SK-N-SH treated with all-trans-retinoic acid at 6 μM for 48 hours (cell line): ENCODE results near the gene TEAD4.

Source experiments
- ATAC-seq: fragments of 200-7000 bp; cut with Tn5 transposase; 3 replicates; pipeline ENCODE4 v1.9.1; 2020; ENCODE audit warnings: mild to moderate bottlenecking, moderate library complexity
- ARNTL ChIP-seq: fragments of 450-650 bp; formaldehyde crosslinking; IDR thresholded peaks from 2 replicates; pipeline ENCODE4 v1.5.0; 2020; ENCODE audit warnings: low read depth, mild to moderate bottlenecking, moderate library complexity, borderline replicate concordance
- BACH2 ChIP-seq: fragments of 250-450 bp; sonication (Bioruptor Pico); IDR thresholded peaks from 2 replicates; pipeline ENCODE4 v1.9.0; 2021; ENCODE audit warnings: mild to moderate bottlenecking, borderline replicate concordance
- CSDC2 ChIP-seq: fragments of 250-450 bp; sonication (Bioruptor Pico); IDR thresholded peaks from 2 replicates; pipeline ENCODE4 v1.5.0; 2020; ENCODE audit warnings: mild to moderate bottlenecking, moderate library complexity
- ESRRG ChIP-seq: fragments of 250-450 bp; sonication (Bioruptor Pico); IDR thresholded peaks from 2 replicates; pipeline ENCODE4 v1.6.1; 2021; ENCODE audit warnings: mild to moderate bottlenecking
- GLIS3 ChIP-seq: fragments of 250-450 bp; sonication (Bioruptor Pico); IDR thresholded peaks from 2 replicates; pipeline ENCODE4 v1.5.0; 2020; ENCODE audit warnings: mild to moderate bottlenecking, moderate library complexity
- ISL1 ChIP-seq: fragments of 250-450 bp; sonication (Bioruptor Pico); IDR thresholded peaks from 2 replicates; pipeline ENCODE4 v2.1.2; 2022; ENCODE audit warnings: mild to moderate bottlenecking, moderate library complexity
- OSR1 ChIP-seq: fragments of 250-450 bp; sonication (Bioruptor Pico); IDR thresholded peaks from 2 replicates; pipeline ENCODE4 v1.8.0; 2022; ENCODE audit warnings: moderate library complexity, mild to moderate bottlenecking, inconsistent platforms
- PPARA ChIP-seq: fragments of 250-450 bp; sonication (Bioruptor Pico); IDR thresholded peaks from 2 replicates; pipeline ENCODE4 v1.5.0; 2020; ENCODE audit warnings: mild to moderate bottlenecking, borderline replicate concordance
- RARB ChIP-seq: fragments of 250-450 bp; sonication (Bioruptor Pico); IDR thresholded peaks from 2 replicates; pipeline ENCODE4 v1.8.0; 2021; ENCODE audit warnings: mild to moderate bottlenecking, moderate library complexity
- SNAI2 ChIP-seq: fragments of 250-450 bp; sonication (Bioruptor Pico); IDR thresholded peaks from 2 replicates; pipeline ENCODE4 v1.5.0; 2020; ENCODE audit warnings: mild to moderate bottlenecking, moderate library complexity
- TCF4 ChIP-seq: fragments of 250-450 bp; sonication (Bioruptor Pico); IDR thresholded peaks from 2 replicates; pipeline ENCODE4 v1.8.0; 2021; ENCODE audit warnings: mild to moderate bottlenecking, moderate library complexity, borderline replicate concordance
- ZFP3 ChIP-seq: fragments of 250-450 bp; sonication (Bioruptor Pico); IDR thresholded peaks from 2 replicates; pipeline ENCODE4 v1.5.0; 2020; ENCODE audit warnings: mild to moderate bottlenecking, moderate library complexity
- ZFP30 ChIP-seq: fragments of 450-650 bp; formaldehyde crosslinking; IDR thresholded peaks from 2 replicates; pipeline ENCODE4 v1.5.0; 2022; ENCODE audit warnings: mild to moderate bottlenecking, moderate library complexity
- ZNF565 ChIP-seq: fragments of 450-650 bp; formaldehyde crosslinking; conservative IDR thresholded peaks from 2 replicates; pipeline ENCODE4 v1.5.0; 2020; ENCODE audit warnings: low read depth, mild to moderate bottlenecking, moderate library complexity
- ZNF70 ChIP-seq: fragments of 450-650 bp; formaldehyde crosslinking; IDR thresholded peaks from 2 replicates; pipeline ENCODE4 v1.5.0; 2020; ENCODE audit warnings: mild to moderate bottlenecking, moderate library complexity
- ZNF8 ChIP-seq: fragments of 450-650 bp; formaldehyde crosslinking; IDR thresholded peaks from 2 replicates; pipeline ENCODE4 v1.5.0; 2020; ENCODE audit warnings: mild to moderate bottlenecking, moderate library complexity
- TF ChIP-seq, protein P1 (sequence below): fragments of 250-450 bp; sonication (Bioruptor Pico); IDR thresholded peaks from 2 replicates; pipeline ENCODE4 v1.8.0; 2020; ENCODE audit warnings: mild to moderate bottlenecking, moderate library complexity, borderline replicate concordance
- TF ChIP-seq, protein P2 (sequence below): fragments of 250-450 bp; sonication (Bioruptor Pico); IDR thresholded peaks from 2 replicates; pipeline ENCODE4 v1.5.0; 2020; ENCODE audit warnings: mild to moderate bottlenecking, moderate library complexity
- TF ChIP-seq, protein P3 (sequence below): fragments of 250-450 bp; sonication (Bioruptor Pico); IDR thresholded peaks from 2 replicates; pipeline ENCODE4 v1.5.1; 2020; ENCODE audit warnings: low read depth, mild to moderate bottlenecking, moderate library complexity
- TF ChIP-seq, protein P4 (sequence below): fragments of 250-450 bp; sonication (Bioruptor Pico); IDR thresholded peaks from 2 replicates; pipeline ENCODE4 v1.8.0; 2021; ENCODE audit warnings: low read depth, mild to moderate bottlenecking, moderate library complexity, borderline replicate concordance
- TF ChIP-seq, protein P5 (sequence below): fragments of 250-450 bp; sonication (Bioruptor Pico); IDR thresholded peaks from 2 replicates; pipeline ENCODE4 v1.5.1; 2021; ENCODE audit warnings: mild to moderate bottlenecking, moderate library complexity

The TEAD4 gene

DNA sequence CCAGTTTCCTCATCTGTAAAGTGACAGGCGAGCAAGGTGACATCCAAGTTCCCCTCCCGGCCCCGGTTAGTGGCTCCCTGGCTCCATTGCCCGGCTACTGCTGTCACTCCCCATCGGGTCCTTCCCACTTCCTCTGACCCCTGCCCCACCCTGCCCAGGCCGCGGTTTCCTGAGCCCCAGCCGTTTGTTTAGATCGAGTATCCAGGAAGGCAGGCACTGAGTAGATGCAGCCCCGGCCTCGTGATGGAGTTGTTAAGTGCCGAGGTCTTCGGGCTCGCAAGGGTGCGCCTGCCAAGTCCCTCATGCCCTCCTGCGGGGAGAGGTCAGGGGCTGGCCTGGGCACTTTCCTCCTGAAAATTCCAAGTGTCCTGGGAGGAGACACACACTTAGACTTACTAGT, 55.4 kb downstream of the TEAD4 start:
- no peak for TF ChIP-seq ZFP3
- TF ChIP-seq, protein P1, sequence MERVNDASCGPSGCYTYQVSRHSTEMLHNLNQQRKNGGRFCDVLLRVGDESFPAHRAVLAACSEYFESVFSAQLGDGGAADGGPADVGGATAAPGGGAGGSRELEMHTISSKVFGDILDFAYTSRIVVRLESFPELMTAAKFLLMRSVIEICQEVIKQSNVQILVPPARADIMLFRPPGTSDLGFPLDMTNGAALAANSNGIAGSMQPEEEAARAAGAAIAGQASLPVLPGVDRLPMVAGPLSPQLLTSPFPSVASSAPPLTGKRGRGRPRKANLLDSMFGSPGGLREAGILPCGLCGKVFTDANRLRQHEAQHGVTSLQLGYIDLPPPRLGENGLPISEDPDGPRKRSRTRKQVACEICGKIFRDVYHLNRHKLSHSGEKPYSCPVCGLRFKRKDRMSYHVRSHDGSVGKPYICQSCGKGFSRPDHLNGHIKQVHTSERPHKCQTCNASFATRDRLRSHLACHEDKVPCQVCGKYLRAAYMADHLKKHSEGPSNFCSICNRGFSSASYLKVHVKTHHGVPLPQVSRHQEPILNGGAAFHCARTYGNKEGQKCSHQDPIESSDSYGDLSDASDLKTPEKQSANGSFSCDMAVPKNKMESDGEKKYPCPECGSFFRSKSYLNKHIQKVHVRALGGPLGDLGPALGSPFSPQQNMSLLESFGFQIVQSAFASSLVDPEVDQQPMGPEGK (CRISPR knock-in tag): no peak
- no peak for TF ChIP-seq ZNF70
- TF ChIP-seq RARB (CRISPR knock-in tag): no peak
- no peak for TF ChIP-seq PPARA (CRISPR knock-in tag)
- no peak for TF ChIP-seq SNAI2
- no peak for ATAC-seq

DNA sequence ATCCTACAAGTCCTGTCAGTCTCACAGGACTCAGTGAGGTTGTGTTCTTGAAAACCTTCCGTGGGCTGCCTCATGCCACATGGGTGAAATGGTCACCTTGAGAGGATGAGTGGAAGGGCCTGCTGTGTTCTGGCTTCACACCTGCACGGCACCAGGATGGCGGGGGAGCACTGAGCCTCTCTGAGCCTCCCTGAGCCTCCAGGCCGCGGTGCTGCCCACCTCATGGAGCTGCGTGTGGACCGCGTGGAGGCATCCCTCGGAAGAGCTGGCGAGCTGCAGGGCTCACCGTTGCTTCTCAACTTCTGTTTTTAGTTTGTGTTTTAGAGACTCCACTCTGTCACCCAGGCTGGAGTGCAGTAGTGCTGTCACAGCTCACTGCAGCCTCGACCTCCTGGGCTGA, 56.2 kb downstream of the TEAD4 start:
- TF ChIP-seq, protein P2, sequence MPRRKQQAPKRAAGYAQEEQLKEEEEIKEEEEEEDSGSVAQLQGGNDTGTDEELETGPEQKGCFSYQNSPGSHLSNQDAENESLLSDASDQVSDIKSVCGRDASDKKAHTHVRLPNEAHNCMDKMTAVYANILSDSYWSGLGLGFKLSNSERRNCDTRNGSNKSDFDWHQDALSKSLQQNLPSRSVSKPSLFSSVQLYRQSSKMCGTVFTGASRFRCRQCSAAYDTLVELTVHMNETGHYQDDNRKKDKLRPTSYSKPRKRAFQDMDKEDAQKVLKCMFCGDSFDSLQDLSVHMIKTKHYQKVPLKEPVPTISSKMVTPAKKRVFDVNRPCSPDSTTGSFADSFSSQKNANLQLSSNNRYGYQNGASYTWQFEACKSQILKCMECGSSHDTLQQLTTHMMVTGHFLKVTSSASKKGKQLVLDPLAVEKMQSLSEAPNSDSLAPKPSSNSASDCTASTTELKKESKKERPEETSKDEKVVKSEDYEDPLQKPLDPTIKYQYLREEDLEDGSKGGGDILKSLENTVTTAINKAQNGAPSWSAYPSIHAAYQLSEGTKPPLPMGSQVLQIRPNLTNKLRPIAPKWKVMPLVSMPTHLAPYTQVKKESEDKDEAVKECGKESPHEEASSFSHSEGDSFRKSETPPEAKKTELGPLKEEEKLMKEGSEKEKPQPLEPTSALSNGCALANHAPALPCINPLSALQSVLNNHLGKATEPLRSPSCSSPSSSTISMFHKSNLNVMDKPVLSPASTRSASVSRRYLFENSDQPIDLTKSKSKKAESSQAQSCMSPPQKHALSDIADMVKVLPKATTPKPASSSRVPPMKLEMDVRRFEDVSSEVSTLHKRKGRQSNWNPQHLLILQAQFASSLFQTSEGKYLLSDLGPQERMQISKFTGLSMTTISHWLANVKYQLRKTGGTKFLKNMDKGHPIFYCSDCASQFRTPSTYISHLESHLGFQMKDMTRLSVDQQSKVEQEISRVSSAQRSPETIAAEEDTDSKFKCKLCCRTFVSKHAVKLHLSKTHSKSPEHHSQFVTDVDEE (CRISPR knock-in tag): no peak
- no peak for TF ChIP-seq GLIS3 (CRISPR knock-in tag)
- no peak for TF ChIP-seq TCF4 (CRISPR knock-in tag)
- TF ChIP-seq, protein P3, sequence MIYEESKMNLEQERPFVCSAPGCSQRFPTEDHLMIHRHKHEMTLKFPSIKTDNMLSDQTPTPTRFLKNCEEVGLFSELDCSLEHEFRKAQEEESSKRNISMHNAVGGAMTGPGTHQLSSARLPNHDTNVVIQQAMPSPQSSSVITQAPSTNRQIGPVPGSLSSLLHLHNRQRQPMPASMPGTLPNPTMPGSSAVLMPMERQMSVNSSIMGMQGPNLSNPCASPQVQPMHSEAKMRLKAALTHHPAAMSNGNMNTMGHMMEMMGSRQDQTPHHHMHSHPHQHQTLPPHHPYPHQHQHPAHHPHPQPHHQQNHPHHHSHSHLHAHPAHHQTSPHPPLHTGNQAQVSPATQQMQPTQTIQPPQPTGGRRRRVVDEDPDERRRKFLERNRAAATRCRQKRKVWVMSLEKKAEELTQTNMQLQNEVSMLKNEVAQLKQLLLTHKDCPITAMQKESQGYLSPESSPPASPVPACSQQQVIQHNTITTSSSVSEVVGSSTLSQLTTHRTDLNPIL (CRISPR knock-in tag): no peak
- no peak for TF ChIP-seq ZNF8 (CRISPR knock-in tag)
- TF ChIP-seq, all 23 proteins: peak for 0
- ATAC-seq: no peak

DNA sequence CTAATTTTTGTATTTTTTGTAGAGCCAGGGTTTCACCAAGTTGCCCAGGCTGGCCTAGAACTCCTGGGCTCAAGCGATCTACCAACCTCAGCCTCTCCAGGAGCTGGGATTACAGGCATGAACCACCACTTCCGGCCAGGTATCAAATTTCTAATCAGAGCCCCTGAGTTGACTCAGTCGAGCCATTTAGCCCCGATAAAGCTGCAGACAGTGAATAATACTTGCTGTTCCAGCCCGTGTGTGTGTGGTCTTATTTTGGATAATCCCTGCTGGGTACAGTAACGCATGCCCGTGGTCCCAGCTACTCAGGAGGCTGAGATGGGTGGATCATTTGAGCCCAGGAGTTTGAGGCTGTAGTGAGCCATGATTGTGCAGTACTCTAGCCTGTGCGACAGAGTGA, 57.0 kb downstream of the TEAD4 start:
- TF ChIP-seq, protein P2 (CRISPR knock-in tag): no peak
- no peak for TF ChIP-seq TCF4 (CRISPR knock-in tag)
- TF ChIP-seq OSR1: no peak
- TF ChIP-seq ZNF565 (CRISPR knock-in tag): no peak
- no peak for TF ChIP-seq CSDC2 (CRISPR knock-in tag)
- no peak for TF ChIP-seq ZFP30
- TF ChIP-seq BACH2 (CRISPR knock-in tag): no peak
- TF ChIP-seq ESRRG (CRISPR knock-in tag): no peak
- TF ChIP-seq, protein P4, sequence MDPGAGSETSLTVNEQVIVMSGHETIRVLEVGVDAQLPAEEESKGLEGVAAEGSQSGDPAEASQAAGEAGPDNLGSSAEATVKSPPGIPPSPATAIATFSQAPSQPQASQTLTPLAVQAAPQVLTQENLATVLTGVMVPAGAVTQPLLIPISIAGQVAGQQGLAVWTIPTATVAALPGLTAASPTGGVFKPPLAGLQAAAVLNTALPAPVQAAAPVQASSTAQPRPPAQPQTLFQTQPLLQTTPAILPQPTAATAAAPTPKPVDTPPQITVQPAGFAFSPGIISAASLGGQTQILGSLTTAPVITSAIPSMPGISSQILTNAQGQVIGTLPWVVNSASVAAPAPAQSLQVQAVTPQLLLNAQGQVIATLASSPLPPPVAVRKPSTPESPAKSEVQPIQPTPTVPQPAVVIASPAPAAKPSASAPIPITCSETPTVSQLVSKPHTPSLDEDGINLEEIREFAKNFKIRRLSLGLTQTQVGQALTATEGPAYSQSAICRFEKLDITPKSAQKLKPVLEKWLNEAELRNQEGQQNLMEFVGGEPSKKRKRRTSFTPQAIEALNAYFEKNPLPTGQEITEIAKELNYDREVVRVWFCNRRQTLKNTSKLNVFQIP: no peak
- no peak for TF ChIP-seq ARNTL (CRISPR knock-in tag)
- no peak for TF ChIP-seq ISL1
- TF ChIP-seq, protein P5, sequence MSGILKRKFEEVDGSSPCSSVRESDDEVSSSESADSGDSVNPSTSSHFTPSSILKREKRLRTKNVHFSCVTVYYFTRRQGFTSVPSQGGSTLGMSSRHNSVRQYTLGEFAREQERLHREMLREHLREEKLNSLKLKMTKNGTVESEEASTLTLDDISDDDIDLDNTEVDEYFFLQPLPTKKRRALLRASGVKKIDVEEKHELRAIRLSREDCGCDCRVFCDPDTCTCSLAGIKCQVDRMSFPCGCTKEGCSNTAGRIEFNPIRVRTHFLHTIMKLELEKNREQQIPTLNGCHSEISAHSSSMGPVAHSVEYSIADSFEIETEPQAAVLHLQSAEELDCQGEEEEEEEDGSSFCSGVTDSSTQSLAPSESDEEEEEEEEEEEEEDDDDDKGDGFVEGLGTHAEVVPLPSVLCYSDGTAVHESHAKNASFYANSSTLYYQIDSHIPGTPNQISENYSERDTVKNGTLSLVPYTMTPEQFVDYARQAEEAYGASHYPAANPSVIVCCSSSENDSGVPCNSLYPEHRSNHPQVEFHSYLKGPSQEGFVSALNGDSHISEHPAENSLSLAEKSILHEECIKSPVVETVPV (CRISPR knock-in tag): no peak
- no peak for TF ChIP-seq SNAI2
- TF ChIP-seq, protein P3 (CRISPR knock-in tag): no peak
- TF ChIP-seq ZNF70: no peak
- TF ChIP-seq ZFP3: no peak
- ATAC-seq: no peak
